K562 (cell line): ENCODE data around the gene ARMC6. TPM values are rescaled to one million over a fixed set of nuclear protein-coding genes. Genes with fewer than 3 reads are reported as not detected.

Source experiments
- ATAC-seq: fragments of 200-7000 bp; cut with Tn5 transposase; 3 replicates; pipeline ENCODE4 v1.9.1; 2020; ENCODE audit warnings: moderate library complexity
- BruUV-seq: library from RNA; stranded (reverse); fragments of 400-500 nt; replicated peaks from 2 replicates; lab custom pipeline; 2021; lab: Mats Ljungman, UMichigan
- CTCF ChIA-PET: fragments of 300-600 bp; formaldehyde crosslinking; extraction: SDS; loops from one replicate; lab custom pipeline; 2021; ENCODE audit warnings: low intra/inter-chr PET ratio; lab: Yijun Ruan, JAX
- POLR2A ChIA-PET: fragments of 300-600, 350-650 bp; sonication (Branson Sonifier 250); formaldehyde crosslinking; extraction: SDS; loops from one replicate; lab custom pipeline; 2021; ENCODE audit warnings: antibody characterized with exemption, inconsistent platforms; lab: Yijun Ruan, JAX
- DNase-seq, 4 experiments: peaks; one replicate each; pipeline versions ENCODE4 v3.0.0 to v3.0.0-alpha.2; 2011 to 2018; ENCODE audit warnings: low spot score in 3 of 4, mixed read lengths in 3 of 4; ENCODE audit errors: extremely low read depth in 1 of 4
- FAIRE-seq: peaks from 2 replicates; lab custom pipeline; 2011; peaks lifted over from hg19 to GRCh38; lab: Jason Lieb, UNC
- H2AFZ ChIP-seq: 2 replicates; pipeline ENCODE4 v1.6.0; 2011; ENCODE audit warnings: low read depth, low read length, control low read depth, inconsistent platforms
- H3K27ac ChIP-seq: fragments of 200-600 bp; 3 replicates; pipeline ENCODE4 v1.8.0; 2011; ENCODE audit warnings: low read depth, mild to moderate bottlenecking, control low read depth, inconsistent platforms, low read length, moderate library complexity, mixed read lengths; ENCODE audit errors: extremely low read depth
- H3K27me3 ChIP-seq, 2 experiments: fragments of 300-600 bp in 1 of 2; 2 replicates in 1 of 2; 3 replicates in 1 of 2; pipeline versions ENCODE4 v1.6.0 to v1.8.0; 2011; ENCODE audit warnings: inconsistent platforms in 2 of 2, low read length in 2 of 2, mild to moderate bottlenecking in 1 of 2, mixed read lengths in 1 of 2, moderate library complexity in 1 of 2; ENCODE audit not compliant: control insufficient read depth in 2 of 2, insufficient read depth in 2 of 2
- H3K36me3 ChIP-seq: fragments of 300-600 bp; 3 replicates; pipeline ENCODE4 v1.8.0; 2011; ENCODE audit warnings: mild to moderate bottlenecking, low read length, inconsistent platforms; ENCODE audit not compliant: control insufficient read depth, insufficient read depth
- H3K4me1 ChIP-seq, 2 experiments: fragments of 200-600 bp in 1 of 2; replicated peaks in 1 of 2; 2 replicates in 1 of 2; 3 replicates in 1 of 2; pipeline versions ENCODE4 v1.5.1 to v1.8.0; 2011; ENCODE audit warnings: inconsistent platforms in 2 of 2, low read length in 2 of 2, mild to moderate bottlenecking in 1 of 2, mixed read lengths in 1 of 2, moderate library complexity in 1 of 2; ENCODE audit not compliant: control insufficient read depth in 2 of 2, insufficient read depth in 2 of 2
- H3K4me2 ChIP-seq: 2 replicates; pipeline ENCODE4 v1.6.1; 2011; ENCODE audit warnings: low read length, control low read depth, inconsistent platforms, mixed read lengths; ENCODE audit not compliant: insufficient read depth
- H3K4me3 ChIP-seq: fragments of 200-600 bp; sonication (generic), shearing (Covaris generic); 2 replicates; pipeline ENCODE4 v1.5.1; 2016; ENCODE audit warnings: control low read depth, inconsistent platforms
- H3K79me2 ChIP-seq: fragments of 200-600 bp; 3 replicates; pipeline ENCODE4 v1.8.0; 2011; ENCODE audit warnings: low read length, inconsistent platforms; ENCODE audit not compliant: control insufficient read depth, insufficient read depth
- H3K9ac ChIP-seq, 2 experiments: 2 replicates each; pipeline versions ENCODE4 v1.6.0 to v1.6.1; 2011; ENCODE audit warnings: low read depth in 2 of 2, low read length in 2 of 2, control low read depth in 1 of 2, inconsistent platforms in 1 of 2, mild to moderate bottlenecking in 1 of 2, mixed read lengths in 1 of 2; ENCODE audit not compliant: insufficient read depth in 1 of 2
- H3K9me1 ChIP-seq: one replicate; pipeline ENCODE4 v1.6.0; 2011; ENCODE audit warnings: inconsistent platforms, mild to moderate bottlenecking, low read length, moderate library complexity; ENCODE audit not compliant: control insufficient read depth, insufficient read depth
- H3K9me3 ChIP-seq: replicated peaks from 2 replicates; pipeline ENCODE4 v1.5.1; 2011; ENCODE audit warnings: low read depth, low read length, inconsistent platforms; ENCODE audit not compliant: control insufficient read depth, insufficient read depth
- H4K20me1 ChIP-seq: replicated peaks from 2 replicates; pipeline ENCODE4 v1.6.1; 2011; ENCODE audit warnings: low read length, inconsistent platforms, mixed read lengths; ENCODE audit not compliant: control insufficient read depth, insufficient read depth
- RFX1 ChIP-seq: fragments of 450-650 bp; IDR thresholded peaks from 2 replicates; pipeline ENCODE4 v1.6.1; 2016; ENCODE audit warnings: mild to moderate bottlenecking, moderate library complexity
- ZNF121 ChIP-seq: sonication (generic); formaldehyde crosslinking; conservative IDR thresholded peaks from 2 replicates; pipeline ENCODE4 v1.8.0; 2022; ENCODE audit warnings: missing genetic modification reagents
- WGBS: fragments of 100-300 bp; shearing (Covaris generic); methylation state at CpG from one replicate; pipeline ENCODE4 v1.1.6; 2016; ENCODE audit warnings: low coverage, mixed read lengths; ENCODE audit not compliant: insufficient coverage; ENCODE audit errors: missing lambda C conversion rate; 5-methylcytosine and 5-hydroxymethylcytosine counted together
- in situ Hi-C: fragments of 300-500 bp; cut with MboI; formaldehyde crosslinking; loops from 4 replicates; pipeline ENCODE4 v1.15.0; 2018; ENCODE audit warnings: inconsistent platforms, mixed read lengths
- intact Hi-C: fragments of 100-400 bp; cut with micrococcal nuclease; formaldehyde crosslinking; loops from 2 replicates; pipeline ENCODE4 v1.14.2; 2022
- polyA plus RNA-seq, 8 experiments: library from polyadenylated mRNA; depleted of rRNA in 4 of 8; stranded (reverse) in 5 of 8; unstranded in 3 of 8; fragments of >200 nt; fragmentation: Nextera tagmentation in 2 of 8; fragmentation: Illumina TruSeq in 1 of 8; extraction: Ambion mirVana in 2 of 8; extraction: Trizol in 1 of 8; gene quantifications; 2 replicates each; pipeline versions ENCODE4 v1.2.1 to v1.2.3, GENCODE V29; 2011 to 2014; ENCODE audit warnings: inconsistent platforms in 1 of 8, missing spikeins in 1 of 8
- total RNA-seq, 7 experiments: library from RNA; depleted of rRNA in 6 of 7; stranded (reverse); fragments of >200 nt in 6 of 7; fragmentation: Illumina TruSeq in 2 of 7; extraction: Trizol in 2 of 7; gene quantifications; 2 replicates each; pipeline versions ENCODE4 v1.2.1 to v1.2.3, GENCODE V29; 2011 to 2021; ENCODE audit warnings: low replicate concordance in 1 of 7

The ARMC6 gene
- total and polyA plus RNA-seq, 9 of the 15 experiments (the other 6 are each of a cell fraction or from before 2014, with no cell fraction given) = 2.1 to 93.4 (median 63.6) TPM

GRCh38 chr19:19067276-19068072 is 34.1 kb downstream of the ARMC6 start:
- no peak overlapping the region for H3K27ac ChIP-seq
- no peak overlapping the region for H2AFZ ChIP-seq
- ChIA-PET POLR2A (interaction anchor here (1.1 kb wide), 1 partner anchor 9 kb away, joined by 4 read pairs; no protein-coding TSS in a partner anchor), CTCF (no interaction called here)
- H3K36me3 ChIP-seq = peaks cover 14% of the 10 kb centered on the region
- no peaks in the 10 kb centered on the region for H3K9me1 ChIP-seq
- in situ Hi-C loops = no loop called here
- ATAC-seq (no peak), DNase-seq (no peak), FAIRE-seq (no peak)
- 87% methylated on average over 11 of the region's 11 CpGs for WGBS
- no peak overlapping the region for H3K9ac ChIP-seq
- peaks cover 72% of the 10 kb centered on the region for H3K79me2 ChIP-seq
- no peaks in the 10 kb centered on the region for H3K27me3 ChIP-seq
- no peak for TF ChIP-seq RFX1
- peak; percentile 78 for TF ChIP-seq ZNF121
- intact Hi-C loops = no loop called here
- H3K4me1 ChIP-seq = peaks cover 23 to 34% of the 10 kb centered on the region in 2 experiments
- no peaks in the 10 kb centered on the region for H3K9me3 ChIP-seq
- no peak overlapping the region for H3K4me3 ChIP-seq
- TSS peak; percentile 9 for BruUV-seq
- H3K4me2 ChIP-seq = 0 out of 2 replicates have a peak overlapping the region, but pooled peaks have one; percentile 32
- H4K20me1 ChIP-seq = no peaks in the 10 kb centered on the region
